ENCODE measurements around the gene NOSTRIN. TPM values are rescaled to one million over a fixed set of nuclear protein-coding genes. Genes with fewer than 3 reads are reported as not detected.

NOSTRIN gene
- total RNA-seq, 1 donor from 2014 or later = not detected

GRCh38 chr2:168796583-168797285 is 5.7 kb upstream of the NOSTRIN start:
- DNase-seq = no peak
- H3K27me3 Mint-ChIP-seq = no peaks in the 10 kb centered on the region
- intact Hi-C loops (cut with micrococcal nuclease) = no loop called here
- no peak overlapping the region for H3K4me3 Mint-ChIP-seq
- no peaks in the 10 kb centered on the region for H3K36me3 Mint-ChIP-seq (ENCODE audit: low read depth)
- no peak overlapping the region for H3K27ac Mint-ChIP-seq
- H3K9me3 Mint-ChIP-seq = peaks cover 3% of the 10 kb centered on the region
- peaks cover 2% of the 10 kb centered on the region for H3K4me1 Mint-ChIP-seq

- no peak overlapping the region for H3K27ac Mint-ChIP-seq
- H3K27me3 Mint-ChIP-seq = no peaks in the 10 kb centered on the region
- no peak for DNase-seq
- intact Hi-C loops (cut with micrococcal nuclease) = no loop called here
- peaks cover 7% of the 10 kb centered on the region for H3K4me1 Mint-ChIP-seq
- no peak overlapping the region for H3K4me3 Mint-ChIP-seq
- no peaks in the 10 kb centered on the region for H3K36me3 Mint-ChIP-seq (ENCODE audit: low read depth)
- H3K9me3 Mint-ChIP-seq = peaks cover 3% of the 10 kb centered on the region
Observed at GRCh38 chr2:168797286-168797655, 5.2 kb upstream of the NOSTRIN start.

- Mint-ChIP-seq H3K27ac (no peak overlapping the region), H3K36me3 (ENCODE audit: low read depth) (no peaks in the 10 kb centered on the region), H3K27me3 (no peaks in the 10 kb centered on the region), H3K4me1 (peaks cover 17% of the 10 kb centered on the region), H3K9me3 (no peaks in the 10 kb centered on the region), H3K4me3 (no peak overlapping the region)
- no peak for DNase-seq
- intact Hi-C loops (cut with micrococcal nuclease) = no loop called here
Observed at GRCh38 chr2:168798076-168798887, 4.2 kb upstream of the NOSTRIN start.

DNA sequence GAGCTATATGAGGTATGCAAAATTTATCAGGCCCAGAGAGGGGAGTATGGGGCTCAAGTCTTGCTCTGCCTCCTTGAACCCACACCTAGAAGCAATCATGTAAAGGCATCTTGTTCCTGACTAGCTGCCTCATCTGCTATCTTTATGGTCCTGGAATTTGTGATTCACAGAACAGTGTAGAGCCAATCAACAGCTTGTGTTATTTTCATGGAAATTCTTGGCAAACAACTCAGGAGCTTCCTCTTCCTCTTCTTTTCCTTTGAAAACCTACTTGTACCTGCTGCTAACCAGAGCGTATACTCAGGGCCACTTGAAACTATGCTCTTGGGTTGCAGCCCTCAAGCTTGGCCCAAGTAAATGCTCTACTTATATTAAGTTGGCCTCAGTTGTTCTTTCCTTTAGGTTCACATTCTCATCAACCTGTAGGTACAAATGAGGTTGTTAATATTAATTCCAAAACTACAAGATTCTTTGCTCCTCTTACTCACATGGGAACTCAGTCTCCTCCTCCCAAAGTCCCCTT is 3.5 kb upstream of the NOSTRIN start:
- H3K9me3 Mint-ChIP-seq = no peaks in the 10 kb centered on the region
- DNase-seq = no peak
- H3K36me3 Mint-ChIP-seq (ENCODE audit: low read depth) = no peaks in the 10 kb centered on the region
- H3K27me3 Mint-ChIP-seq = no peaks in the 10 kb centered on the region
- no peak overlapping the region for H3K27ac Mint-ChIP-seq
- intact Hi-C loops (cut with micrococcal nuclease) = no loop called here
- H3K4me3 Mint-ChIP-seq = no peak overlapping the region
- H3K4me1 Mint-ChIP-seq = peaks cover 18% of the 10 kb centered on the region

- intact Hi-C loops (cut with micrococcal nuclease) = no loop called here
- Mint-ChIP-seq H3K27me3 (peaks cover 3% of the 10 kb centered on the region), H3K27ac (no peak overlapping the region), H3K4me3 (no peak overlapping the region), H3K4me1 (peaks cover 18% of the 10 kb centered on the region), H3K9me3 (no peaks in the 10 kb centered on the region), H3K36me3 (ENCODE audit: low read depth) (no peaks in the 10 kb centered on the region)
- DNase-seq = no peak
Observed at GRCh38 chr2:168801471-168801870, 966 bp upstream of the NOSTRIN start.

DNA sequence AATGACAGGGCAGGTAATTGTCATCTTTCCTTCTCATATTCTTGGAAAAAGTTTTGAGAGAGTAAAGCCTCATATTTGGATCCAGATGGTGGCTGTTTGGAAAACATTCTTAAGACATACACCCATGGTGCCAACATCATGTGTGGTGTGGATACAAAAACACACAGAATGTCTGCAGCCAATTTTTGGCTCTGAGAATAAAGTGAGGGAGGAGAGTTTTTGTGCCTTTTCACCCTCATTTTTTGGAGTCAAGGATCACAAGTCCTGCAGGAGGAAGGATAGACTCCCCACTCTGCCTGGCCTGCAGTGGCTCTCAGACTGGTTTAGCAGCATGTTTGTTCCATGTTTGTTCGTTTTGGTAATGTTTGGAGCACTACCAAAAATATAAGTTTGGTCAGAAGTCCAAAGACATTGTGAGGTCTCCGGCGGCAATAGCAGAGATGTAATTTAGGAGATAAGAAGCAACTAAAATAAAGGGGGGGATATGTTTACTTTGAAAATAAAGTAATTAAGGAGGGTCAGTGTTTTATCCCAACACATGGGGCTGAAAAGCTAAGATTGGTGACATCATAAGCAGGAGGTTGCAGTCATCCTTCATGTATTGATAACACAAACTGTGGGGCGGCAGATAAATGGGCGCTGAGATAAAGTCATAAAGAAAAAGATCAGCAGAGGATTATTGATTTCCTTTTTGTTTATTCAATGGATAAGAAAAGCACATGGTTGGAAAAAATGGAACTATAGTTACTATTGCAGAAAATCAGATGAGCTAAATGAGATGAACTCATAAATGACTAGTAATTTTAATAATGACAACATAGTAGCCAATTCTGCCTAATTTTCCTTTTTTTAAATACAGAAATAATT is 655 bp downstream of the NOSTRIN start:
- Mint-ChIP-seq H3K27me3 (peaks cover 3% of the 10 kb centered on the region), H3K4me3 (no peak overlapping the region), H3K36me3 (ENCODE audit: low read depth) (no peaks in the 10 kb centered on the region), H3K9me3 (no peaks in the 10 kb centered on the region), H3K4me1 (peaks cover 18% of the 10 kb centered on the region), H3K27ac (no peak overlapping the region)
- intact Hi-C loops (cut with micrococcal nuclease) = no loop called here
- DNase-seq = no peak

DNA sequence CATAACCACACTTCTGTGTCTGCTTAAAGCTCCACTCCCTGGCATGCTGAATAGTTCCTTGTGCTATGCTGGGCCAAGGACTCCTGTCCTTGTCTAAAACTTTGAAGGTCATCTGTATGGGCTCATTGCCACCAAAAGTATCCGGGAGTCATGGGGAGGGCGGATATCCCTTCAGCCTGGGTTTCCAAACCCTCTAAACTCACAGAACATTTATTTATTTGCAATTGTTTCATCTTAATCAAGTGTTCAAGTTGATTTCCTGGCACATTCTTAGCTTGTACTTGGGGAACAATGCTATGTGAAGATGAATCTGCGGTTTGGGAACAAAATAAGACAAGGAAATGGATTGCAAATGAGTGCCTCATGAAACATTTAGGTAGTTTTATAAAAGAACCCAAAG is 1.8 kb downstream of the NOSTRIN start:
- no peak for DNase-seq
- no peak overlapping the region for H3K27ac Mint-ChIP-seq
- no peaks in the 10 kb centered on the region for H3K36me3 Mint-ChIP-seq (ENCODE audit: low read depth)
- H3K4me3 Mint-ChIP-seq = no peak overlapping the region
- no peaks in the 10 kb centered on the region for H3K9me3 Mint-ChIP-seq
- intact Hi-C loops (cut with micrococcal nuclease) = no loop called here
- peaks cover 3% of the 10 kb centered on the region for H3K27me3 Mint-ChIP-seq
- H3K4me1 Mint-ChIP-seq = peaks cover 18% of the 10 kb centered on the region

- no peaks in the 10 kb centered on the region for H3K36me3 Mint-ChIP-seq (ENCODE audit: low read depth)
Observed at GRCh38 chr2:168805615-168806014, 3.2 kb downstream of the NOSTRIN start.

DNA sequence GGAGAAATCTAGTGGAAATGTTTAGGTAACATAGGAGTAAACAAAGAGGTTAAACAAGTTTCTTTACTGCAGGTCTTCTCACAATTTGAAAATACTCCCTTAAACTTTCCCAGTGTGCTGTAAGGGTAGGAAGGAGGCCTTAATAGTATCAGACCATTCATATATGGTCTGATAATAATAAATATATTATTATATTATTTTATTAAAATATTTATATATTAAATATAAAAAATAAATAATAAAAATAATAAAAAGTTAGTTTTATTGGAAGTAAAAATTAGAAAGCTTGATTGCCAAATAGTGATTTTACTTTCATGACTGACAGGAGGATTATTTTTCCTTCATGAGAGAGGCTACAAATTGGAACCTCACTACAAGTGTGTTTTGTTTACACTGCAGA is 7.1 kb downstream of the NOSTRIN start:
- intact Hi-C loops (cut with micrococcal nuclease) = no loop called here
- DNase-seq = no peak
- Mint-ChIP-seq H3K27ac (no peak overlapping the region), H3K4me3 (no peak overlapping the region), H3K36me3 (ENCODE audit: low read depth) (no peaks in the 10 kb centered on the region), H3K4me1 (no peaks in the 10 kb centered on the region), H3K9me3 (no peaks in the 10 kb centered on the region), H3K27me3 (peaks cover 3% of the 10 kb centered on the region)

More at GRCh38 chr2:168805615-168806014, 3.2 kb downstream of the NOSTRIN start:
- intact Hi-C loops (cut with micrococcal nuclease) = no loop called here
- no peaks in the 10 kb centered on the region for H3K9me3 Mint-ChIP-seq
- H3K27ac Mint-ChIP-seq = no peak overlapping the region
- H3K27me3 Mint-ChIP-seq = peaks cover 3% of the 10 kb centered on the region
- H3K4me1 Mint-ChIP-seq = peaks cover 18% of the 10 kb centered on the region
- no peak overlapping the region for H3K4me3 Mint-ChIP-seq
- no peak for DNase-seq

DNA sequence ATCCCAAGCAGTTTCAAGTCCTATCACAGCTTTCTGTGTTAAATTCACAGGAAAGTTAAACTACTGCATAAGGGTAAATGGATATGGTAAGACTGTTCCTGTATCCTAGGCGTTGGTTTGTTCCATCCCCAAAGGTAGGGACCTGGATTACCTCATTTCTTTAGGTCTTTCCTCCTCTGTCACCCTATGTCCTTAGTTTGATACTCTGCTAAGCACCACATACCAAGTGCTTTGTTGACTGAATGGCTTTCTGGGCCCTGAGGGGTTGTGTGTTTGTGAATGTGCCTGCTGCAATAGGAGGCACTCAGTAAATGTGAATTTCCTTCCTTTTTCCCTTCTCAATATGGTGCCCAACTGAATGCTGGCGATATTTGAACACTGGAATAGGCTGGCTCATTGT is 7.8 kb downstream of the NOSTRIN start:
- Mint-ChIP-seq H3K36me3 (ENCODE audit: low read depth) (no peaks in the 10 kb centered on the region), H3K4me1 (no peaks in the 10 kb centered on the region), H3K9me3 (no peaks in the 10 kb centered on the region), H3K27ac (no peak overlapping the region), H3K27me3 (peaks cover 3% of the 10 kb centered on the region), H3K4me3 (no peak overlapping the region)
- no peak for DNase-seq
- intact Hi-C loops (cut with micrococcal nuclease) = no loop called here

- no peak for DNase-seq
- Mint-ChIP-seq H3K9me3 (no peaks in the 10 kb centered on the region), H3K27me3 (peaks cover 3% of the 10 kb centered on the region), H3K36me3 (ENCODE audit: low read depth) (no peaks in the 10 kb centered on the region), H3K27ac (no peak overlapping the region), H3K4me3 (no peak overlapping the region), H3K4me1 (no peaks in the 10 kb centered on the region)
- intact Hi-C loops (cut with micrococcal nuclease) = no loop called here
Observed at GRCh38 chr2:168811696-168812095, 9.3 kb downstream of the NOSTRIN start.

DNA sequence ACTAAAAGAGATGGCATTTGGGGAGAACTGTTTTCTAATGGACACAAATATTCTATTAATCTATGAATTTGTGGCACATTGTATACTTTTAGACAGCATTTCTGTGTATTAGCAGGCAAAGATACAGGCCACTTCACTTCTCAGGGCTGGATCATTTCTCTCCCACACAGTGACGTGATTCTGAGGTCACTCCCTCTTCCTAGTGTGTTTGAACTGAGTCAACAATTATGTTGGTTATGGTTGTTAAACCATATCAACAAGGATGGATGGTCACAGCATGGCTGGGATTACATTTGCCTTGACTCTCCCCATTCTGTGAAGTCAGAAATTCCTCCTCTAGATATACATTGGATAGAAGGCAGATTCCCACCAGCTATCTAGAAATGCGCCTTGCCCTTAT is 11.6 kb downstream of the NOSTRIN start:
- Mint-ChIP-seq H3K4me1 (no peaks in the 10 kb centered on the region), H3K27me3 (peaks cover 3% of the 10 kb centered on the region), H3K4me3 (no peak overlapping the region), H3K36me3 (ENCODE audit: low read depth) (no peaks in the 10 kb centered on the region), H3K27ac (no peak overlapping the region), H3K9me3 (no peaks in the 10 kb centered on the region)
- intact Hi-C loops (cut with micrococcal nuclease) = no loop called here
- DNase-seq = no peak

DNA sequence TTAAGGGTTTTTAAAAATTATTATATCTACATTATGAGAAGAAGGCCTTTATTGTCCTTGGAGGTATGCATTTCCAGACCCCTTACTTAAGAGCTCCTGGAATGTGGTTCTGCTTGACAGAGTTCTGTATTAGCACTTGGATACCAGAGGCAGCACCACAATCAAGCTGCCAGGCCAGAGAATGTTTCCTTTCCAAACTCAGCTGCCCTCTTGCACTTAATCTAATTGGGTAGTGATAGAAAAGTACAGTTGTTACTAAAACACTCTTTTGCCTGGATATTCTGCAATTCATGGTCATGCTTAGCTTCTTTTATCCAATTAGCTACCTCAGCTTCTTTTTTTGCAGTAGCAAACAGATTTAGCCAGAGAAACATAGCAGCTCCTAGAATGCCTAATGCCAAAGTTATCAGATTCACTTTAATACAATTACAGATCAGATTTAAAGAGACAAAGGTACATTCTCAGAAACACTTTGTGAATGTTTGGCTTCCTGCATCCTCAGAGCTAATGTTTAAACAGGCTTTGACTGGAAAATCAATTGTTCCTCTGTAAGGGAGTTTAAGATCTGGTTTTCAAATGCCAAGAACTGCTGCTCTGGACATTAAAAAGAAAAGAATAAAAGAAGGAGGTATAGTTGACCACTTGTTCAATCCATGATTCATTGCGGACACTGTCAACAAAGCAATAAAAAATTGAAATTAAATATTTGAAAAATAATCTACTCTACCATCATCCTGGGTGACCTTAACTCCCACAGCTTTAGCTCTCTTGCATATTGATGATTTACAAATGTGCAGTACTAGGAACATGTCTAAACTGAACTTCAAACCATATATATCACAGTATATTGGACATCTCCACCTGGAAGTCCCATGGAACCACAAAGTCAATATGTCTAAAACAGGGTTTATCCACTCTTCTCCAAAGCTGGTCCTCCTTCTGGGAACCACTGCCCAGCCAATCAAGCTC is 12.8 kb downstream of the NOSTRIN start:
- Mint-ChIP-seq H3K4me3 (no peak overlapping the region), H3K9me3 (no peaks in the 10 kb centered on the region), H3K36me3 (ENCODE audit: low read depth) (no peaks in the 10 kb centered on the region), H3K27me3 (peaks cover 3% of the 10 kb centered on the region), H3K27ac (no peak overlapping the region), H3K4me1 (no peaks in the 10 kb centered on the region)
- intact Hi-C loops (cut with micrococcal nuclease) = no loop called here
- no peak for DNase-seq
